ENCODE results near the gene C12orf42. TPM values are rescaled to one million over a fixed set of nuclear protein-coding genes. Genes with fewer than 3 reads are reported as not detected.

The C12orf42 gene
- total RNA-seq, 1 experiment from 2014 or later = not detected

- Histone ChIP-seq H3K27ac (no peak overlapping the region), H4K20me1 (ENCODE audit: insufficient read depth) (no peaks in the 10 kb centered on the region), H3K4me1 (replicated peaks; ENCODE audit: insufficient read depth) (no peaks in the 10 kb centered on the region), H3K4me2 (no peak overlapping the region), H3K4me3 (no peak overlapping the region), H3K9me2 (ENCODE audit: insufficient read depth) (no peaks in the 10 kb centered on the region), H3F3A (ENCODE audit: insufficient read depth, low read depth) (no peaks in the 10 kb centered on the region), H3K9me3 (ENCODE audit: insufficient read depth, low read depth) (no peaks in the 10 kb centered on the region), H3K36me3 (ENCODE audit: low read depth) (no peaks in the 10 kb centered on the region), H3K27me3 (ENCODE audit: insufficient read depth, low read depth) (peaks cover 8% of the 10 kb centered on the region), H2AFZ (no peak overlapping the region), H3K79me2 (ENCODE audit: low read depth) (no peaks in the 10 kb centered on the region)
- CTCF ChIA-PET = no interaction called here
- DNase-seq = no peak
- intact Hi-C loops (cut with micrococcal nuclease; ENCODE audit: unreplicated experiment) = no loop called here
- POLR2A ChIA-PET (ENCODE audit: unreplicated experiment) = no interaction called here
- no peak for TF ChIP-seq CTCF (conservative IDR thresholded peaks at IDR 0.05)
- TF ChIP-seq EZH2 (IDR thresholded peaks at IDR 0.05; ENCODE audit: low read depth) = no peak
- BruUV-seq (replicated peaks) = no TSS peak
These were observed 74.4 kb downstream of the C12orf42 start for GRCh38 chr12:103421402-103421801.

- ChIA-PET POLR2A (ENCODE audit: unreplicated experiment) (no interaction called here), CTCF (no interaction called here)
- Histone ChIP-seq H4K20me1 (ENCODE audit: insufficient read depth) (no peaks in the 10 kb centered on the region), H3K4me1 (replicated peaks; ENCODE audit: insufficient read depth) (no peaks in the 10 kb centered on the region), H3F3A (ENCODE audit: insufficient read depth, low read depth) (no peaks in the 10 kb centered on the region), H3K4me3 (no peak overlapping the region), H3K27ac (no peak overlapping the region), H2AFZ (no peak overlapping the region), H3K79me2 (ENCODE audit: low read depth) (no peaks in the 10 kb centered on the region), H3K9me2 (ENCODE audit: insufficient read depth) (no peaks in the 10 kb centered on the region), H3K36me3 (ENCODE audit: low read depth) (no peaks in the 10 kb centered on the region), H3K4me2 (no peak overlapping the region), H3K9me3 (ENCODE audit: insufficient read depth, low read depth) (no peaks in the 10 kb centered on the region), H3K27me3 (ENCODE audit: insufficient read depth, low read depth) (peaks cover 7% of the 10 kb centered on the region)
- no peak for DNase-seq
- no TSS peak for BruUV-seq (replicated peaks)
- intact Hi-C loops (cut with micrococcal nuclease; ENCODE audit: unreplicated experiment) = no loop called here
- TF ChIP-seq EZH2 (IDR thresholded peaks at IDR 0.05; ENCODE audit: low read depth) (no peak), CTCF (conservative IDR thresholded peaks at IDR 0.05) (no peak)
These were observed 80.1 kb downstream of the C12orf42 start for GRCh38 chr12:103415681-103416080.

- peak in 1 of 2 experiments; percentile 9 for DNase-seq
- no peak overlapping the region for H3K4me2 ChIP-seq
- 0 out of 2 replicates have a peak, but pooled peaks cover 3% of the 10 kb centered on the region for H3K9me2 ChIP-seq (ENCODE audit: insufficient read depth)
- TF ChIP-seq CTCF (conservative IDR thresholded peaks at IDR 0.05) (no peak), EZH2 (IDR thresholded peaks at IDR 0.05; ENCODE audit: low read depth) (no peak)
- no TSS peak for BruUV-seq (replicated peaks)
- no peaks in the 10 kb centered on the region for H3F3A ChIP-seq (ENCODE audit: insufficient read depth, low read depth)
- H3K36me3 ChIP-seq (ENCODE audit: low read depth) = no peaks in the 10 kb centered on the region
- no peak overlapping the region for H3K4me3 ChIP-seq
- no peaks in the 10 kb centered on the region for H3K79me2 ChIP-seq (ENCODE audit: low read depth)
- no peak overlapping the region for H3K27ac ChIP-seq
- H3K27me3 ChIP-seq (ENCODE audit: insufficient read depth, low read depth) = peaks cover 11% of the 10 kb centered on the region; the same call in 1 of the 2 replicates
- H2AFZ ChIP-seq = no peak overlapping the region
- ChIA-PET CTCF (no interaction called here), POLR2A (ENCODE audit: unreplicated experiment) (no interaction called here)
- H4K20me1 ChIP-seq (ENCODE audit: insufficient read depth) = no peaks in the 10 kb centered on the region
- no peaks in the 10 kb centered on the region for H3K9me3 ChIP-seq (ENCODE audit: insufficient read depth, low read depth)
- intact Hi-C loops (cut with micrococcal nuclease; ENCODE audit: unreplicated experiment) = no loop called here
- H3K4me1 ChIP-seq (replicated peaks; ENCODE audit: insufficient read depth) = no peaks in the 10 kb centered on the region
These were observed 94.3 kb downstream of the C12orf42 start for GRCh38 chr12:103401421-103401820.
